ENCODE data around the gene DPP8. TPM values are rescaled to one million over a fixed set of nuclear protein-coding genes. Genes with fewer than 3 reads are reported as not detected.
A peak's percentile ranks its signal among the peaks of the same experiment; 100 is the strongest.

DPP8 gene
- total RNA-seq, 5 donors from 2014 or later (not counting 1 experiment from before 2014, with no cell fraction given), result 43.9 to 56.5 (median 49.9) TPM

- Histone ChIP-seq H3K27ac (ENCODE audit: low read length) (no peak overlapping the region), H3K27me3 (replicated peaks in 1 of 2; ENCODE audit: control insufficient read depth in 2 of 2, extremely low read depth in 1 of 2, insufficient read depth in 2 of 2, low read length in 1 of 2) (no peaks in the 10 kb centered on the region), H3K9me3 (no peaks in the 10 kb centered on the region), H3K4me1 (ENCODE audit: control insufficient read depth in 1 of 2, extremely low read depth in 1 of 2, insufficient read depth in 2 of 2, low read length in 2 of 2) (peaks cover 4 to 19% of the 10 kb centered on the region in 2 experiments), H3K4me3 (ENCODE audit: control insufficient read depth in 1 of 2, extremely low read depth in 1 of 2, low read length in 1 of 2) (no peak overlapping the region), H3K36me3 (ENCODE audit: control insufficient read depth in 2 of 2, extremely low read depth in 1 of 2, insufficient read depth in 1 of 2, low read length in 1 of 2) (no peaks in the 10 kb centered on the region)
- CTCF ChIA-PET, result interaction anchor here in 1 of 2 donors (0.9 kb wide), 1 partner anchor 12 kb away, joined by 3 read pairs; no protein-coding TSS in a partner anchor
- POLR2A ChIA-PET, result interaction anchor here in 1 of 2 donors (0.5 kb wide), 1 partner anchor 398 kb away, joined by 6 read pairs; no protein-coding TSS in a partner anchor
- DNase-seq (no peak), ATAC-seq (replicated peaks in 1 of 4) (no peak)
- WGBS (ENCODE audit: insufficient coverage), result 95% methylated on average over 13 of the region's 20 CpGs
- Mint-ChIP-seq H3K4me1 (peaks cover 27 to 31% (median 30%) of the 10 kb centered on the region in 3 donors), H3K4me3 (no peak overlapping the region), H3K9me3 (no peaks in the 10 kb centered on the region), H3K27me3 (no peaks in the 10 kb centered on the region), H3K36me3 (peaks cover 2% of the 10 kb centered on the region), H3K27ac (peak overlapping the region in 1 of 2 donors; percentile 1)
These were observed 11.1 kb upstream of the DPP8 start for GRCh38 chr15:65528461-65529060.

GRCh38 chr15:65525622-65526021 is 8.1 kb upstream of the DPP8 start:
- H3K4me1 ChIP-seq (ENCODE audit: control insufficient read depth in 1 of 2, extremely low read depth in 1 of 2, insufficient read depth in 2 of 2, low read length in 2 of 2), result peaks cover 0 to 7% of the 10 kb centered on the region in 2 experiments
- peaks cover 7% of the 10 kb centered on the region in 3 donors for H3K4me1 Mint-ChIP-seq
- ChIA-PET POLR2A (interaction anchor here in 1 of 2 donors (0.6 kb wide), 1 partner anchor 223 kb away, joined by 3 read pairs; no protein-coding TSS in a partner anchor), CTCF (no interaction called here)
- no peaks in the 10 kb centered on the region for H3K9me3 ChIP-seq
- H3K36me3 ChIP-seq (ENCODE audit: control insufficient read depth in 2 of 2, extremely low read depth in 1 of 2, insufficient read depth in 1 of 2, low read length in 1 of 2), result no peaks in the 10 kb centered on the region
- no peak overlapping the region for H3K4me3 Mint-ChIP-seq
- WGBS (ENCODE audit: insufficient coverage), result 100% methylated on average over 1 of the region's 1 CpG
- no peak overlapping the region for H3K4me3 ChIP-seq (ENCODE audit: control insufficient read depth in 1 of 2, extremely low read depth in 1 of 2, low read length in 1 of 2)
- H3K36me3 Mint-ChIP-seq, result no peaks in the 10 kb centered on the region
- DNase-seq (no peak), ATAC-seq (replicated peaks in 1 of 4) (no peak)
- H3K27me3 ChIP-seq (replicated peaks in 1 of 2; ENCODE audit: control insufficient read depth in 2 of 2, extremely low read depth in 1 of 2, insufficient read depth in 2 of 2, low read length in 1 of 2), result peaks cover 0 to 3% of the 10 kb centered on the region in 2 experiments
- no peak overlapping the region for H3K27ac ChIP-seq (ENCODE audit: low read length)
- H3K9me3 Mint-ChIP-seq, result no peaks in the 10 kb centered on the region
- H3K27me3 Mint-ChIP-seq, result no peaks in the 10 kb centered on the region
- no peak overlapping the region for H3K27ac Mint-ChIP-seq

DNA sequence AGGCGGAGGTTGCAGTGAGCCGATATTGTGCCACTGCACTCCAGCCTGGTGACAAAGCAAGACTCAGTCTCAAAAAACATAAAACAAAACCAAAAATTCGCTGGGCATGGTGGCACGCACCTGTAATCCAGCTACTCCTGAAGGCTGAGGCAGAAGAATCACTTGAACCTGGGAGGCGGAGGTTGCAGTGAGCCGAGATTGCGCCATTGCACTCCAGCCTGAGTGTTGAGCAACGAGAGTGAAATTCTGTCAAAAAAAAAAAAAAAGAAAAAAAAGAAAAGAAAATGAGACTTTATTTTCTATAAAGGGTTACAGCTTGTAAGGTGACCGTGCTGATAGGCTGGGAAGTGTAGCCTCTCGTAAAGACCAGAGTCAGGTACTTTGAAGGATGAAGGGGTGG is 6.7 kb upstream of the DPP8 start:
- Mint-ChIP-seq H3K9me3 (no peaks in the 10 kb centered on the region), H3K36me3 (no peaks in the 10 kb centered on the region), H3K27ac (no peak overlapping the region), H3K4me3 (no peak overlapping the region), H3K4me1 (no peaks in the 10 kb centered on the region), H3K27me3 (no peaks in the 10 kb centered on the region)
- Histone ChIP-seq H3K27ac (ENCODE audit: low read length) (no peak overlapping the region), H3K4me1 (ENCODE audit: control insufficient read depth in 1 of 2, extremely low read depth in 1 of 2, insufficient read depth in 2 of 2, low read length in 2 of 2) (no peaks in the 10 kb centered on the region), H3K36me3 (ENCODE audit: control insufficient read depth in 2 of 2, extremely low read depth in 1 of 2, insufficient read depth in 1 of 2, low read length in 1 of 2) (no peaks in the 10 kb centered on the region), H3K9me3 (no peaks in the 10 kb centered on the region), H3K4me3 (ENCODE audit: control insufficient read depth in 1 of 2, extremely low read depth in 1 of 2, low read length in 1 of 2) (no peak overlapping the region), H3K27me3 (replicated peaks in 1 of 2; ENCODE audit: control insufficient read depth in 2 of 2, extremely low read depth in 1 of 2, insufficient read depth in 2 of 2, low read length in 1 of 2) (peaks cover 0 to 3% of the 10 kb centered on the region in 2 experiments)
- ATAC-seq (replicated peaks in 1 of 4), result no peak
- CTCF ChIA-PET, result no interaction called here
- 86% methylated on average over 7 of the region's 10 CpGs for WGBS (ENCODE audit: insufficient coverage)
- no peak for DNase-seq
- POLR2A ChIA-PET, result interaction anchor here in 1 of 2 donors (0.6 kb wide), 1 partner anchor 43 kb away, joined by 3 read pairs; no protein-coding TSS in a partner anchor

- Mint-ChIP-seq H3K36me3 (no peaks in the 10 kb centered on the region), H3K4me3 (no peak overlapping the region), H3K4me1 (peaks cover 10 to 12% (median 11%) of the 10 kb centered on the region in 3 donors), H3K27me3 (no peaks in the 10 kb centered on the region), H3K27ac (no peak overlapping the region), H3K9me3 (no peaks in the 10 kb centered on the region)
- ATAC-seq (replicated peaks in 1 of 4) (no peak), DNase-seq (no peak)
- Histone ChIP-seq H3K9me3 (no peaks in the 10 kb centered on the region), H3K27me3 (replicated peaks in 1 of 2; ENCODE audit: control insufficient read depth in 2 of 2, extremely low read depth in 1 of 2, insufficient read depth in 2 of 2, low read length in 1 of 2) (peaks cover 0 to 3% of the 10 kb centered on the region in 2 experiments), H3K27ac (ENCODE audit: low read length) (no peak overlapping the region), H3K4me1 (ENCODE audit: control insufficient read depth in 1 of 2, extremely low read depth in 1 of 2, insufficient read depth in 2 of 2, low read length in 2 of 2) (peaks cover 6 to 13% of the 10 kb centered on the region in 2 experiments), H3K36me3 (ENCODE audit: control insufficient read depth in 2 of 2, extremely low read depth in 1 of 2, insufficient read depth in 1 of 2, low read length in 1 of 2) (no peaks in the 10 kb centered on the region), H3K4me3 (ENCODE audit: control insufficient read depth in 1 of 2, extremely low read depth in 1 of 2, low read length in 1 of 2) (no peak overlapping the region)
- POLR2A ChIA-PET, result no interaction called here
- 100% methylated on average over 2 of the region's 7 CpGs for WGBS (ENCODE audit: insufficient coverage)
- CTCF ChIA-PET, result no interaction called here
These were observed 3.9 kb upstream of the DPP8 start for GRCh38 chr15:65521350-65521749.

GRCh38 chr15:65518633-65519285 is 1.3 kb upstream of the DPP8 start:
- ChIA-PET CTCF (interaction anchor here in 1 of 2 donors (0.6 to 0.8 kb wide), 6 partner anchors 12 to 769 kb away, joined by 3 to 5 read pairs (median 3); no protein-coding TSS in a partner anchor), POLR2A (interaction anchor here (0.6 to 1.2 kb wide), 5 partner anchors 11 to 273 kb away, joined by 3 to 8 read pairs (median 6); partner anchors contain the start of gene HACD3 (in 1 of the 2))
- ATAC-seq (replicated peaks in 1 of 4) (no peak), DNase-seq (no peak)
- no peaks in the 10 kb centered on the region for H3K27me3 Mint-ChIP-seq
- Histone ChIP-seq H3K27ac (ENCODE audit: low read length) (no peak overlapping the region), H3K27me3 (replicated peaks in 1 of 2; ENCODE audit: control insufficient read depth in 2 of 2, extremely low read depth in 1 of 2, insufficient read depth in 2 of 2, low read length in 1 of 2) (peaks cover 0 to 3% of the 10 kb centered on the region in 2 experiments), H3K36me3 (ENCODE audit: control insufficient read depth in 2 of 2, extremely low read depth in 1 of 2, insufficient read depth in 1 of 2, low read length in 1 of 2) (peaks cover 0 to 13% of the 10 kb centered on the region in 2 donors), H3K9me3 (no peaks in the 10 kb centered on the region), H3K4me1 (ENCODE audit: control insufficient read depth in 1 of 2, extremely low read depth in 1 of 2, insufficient read depth in 2 of 2, low read length in 2 of 2) (peaks cover 13 to 24% of the 10 kb centered on the region in 2 experiments), H3K4me3 (ENCODE audit: control insufficient read depth in 1 of 2, extremely low read depth in 1 of 2, low read length in 1 of 2) (no peak overlapping the region)
- H3K4me1 Mint-ChIP-seq, result peaks cover 26 to 36% (median 32%) of the 10 kb centered on the region in 3 donors
- no CpG with 5 or more reads among the region's 4 CpGs for WGBS (ENCODE audit: insufficient coverage)
- peaks cover 3% of the 10 kb centered on the region for H3K36me3 Mint-ChIP-seq
- H3K27ac Mint-ChIP-seq, result no peak overlapping the region
- no peaks in the 10 kb centered on the region for H3K9me3 Mint-ChIP-seq
- no peak overlapping the region for H3K4me3 Mint-ChIP-seq

DNA sequence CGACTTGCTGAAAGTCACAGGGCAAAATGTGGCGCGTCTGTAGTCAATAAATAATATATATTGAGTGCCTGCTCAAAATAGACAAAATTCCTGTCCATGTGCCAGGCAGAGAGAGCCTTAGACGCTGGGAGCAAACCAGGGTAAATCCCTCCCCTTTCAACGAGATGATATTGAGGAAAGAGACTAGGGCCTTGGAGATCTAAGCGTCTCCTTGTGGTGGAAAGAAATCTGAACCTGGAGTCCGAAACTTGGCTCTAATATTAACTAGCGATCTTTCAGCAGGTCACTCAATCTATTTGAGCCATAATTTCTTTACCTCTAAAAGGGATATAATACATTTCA is 348 bp upstream of the DPP8 start:
- ATAC-seq (replicated peaks in 1 of 4) (no peak), DNase-seq (no peak)
- H3K27me3 Mint-ChIP-seq, result no peaks in the 10 kb centered on the region
- WGBS (ENCODE audit: insufficient coverage), result 40% methylated on average over 3 of the region's 8 CpGs
- peaks cover 0 to 3% of the 10 kb centered on the region in 2 experiments for H3K27me3 ChIP-seq (replicated peaks in 1 of 2; ENCODE audit: control insufficient read depth in 2 of 2, extremely low read depth in 1 of 2, insufficient read depth in 2 of 2, low read length in 1 of 2)
- H3K9me3 ChIP-seq, result no peaks in the 10 kb centered on the region
- peak overlapping the region in 1 of 2 donors; percentile 95 for H3K4me3 ChIP-seq (ENCODE audit: control insufficient read depth in 1 of 2, extremely low read depth in 1 of 2, low read length in 1 of 2)
- ChIA-PET CTCF (interaction anchor here (0.7 kb wide), 3 partner anchors 11 to 131 kb away, joined by 3 to 5 read pairs (median 5); no protein-coding TSS in a partner anchor), POLR2A (interaction anchor here in 1 of 2 donors (1.2 kb wide), 1 partner anchor 12 kb away, joined by 3 read pairs; the partner anchor contains the start of gene HACD3)
- H3K4me3 Mint-ChIP-seq, result peak overlapping the region; percentile 91
- peaks cover 35 to 45% (median 41%) of the 10 kb centered on the region in 3 donors for H3K4me1 Mint-ChIP-seq
- H3K27ac ChIP-seq (ENCODE audit: low read length), result peak overlapping the region; percentile 82
- H3K4me1 ChIP-seq (ENCODE audit: control insufficient read depth in 1 of 2, extremely low read depth in 1 of 2, insufficient read depth in 2 of 2, low read length in 2 of 2), result peaks cover 13 to 28% of the 10 kb centered on the region in 2 experiments
- H3K9me3 Mint-ChIP-seq, result no peaks in the 10 kb centered on the region
- peak overlapping the region; percentile 86 to 89 for H3K27ac Mint-ChIP-seq
- peaks cover 0 to 13% of the 10 kb centered on the region in 2 donors for H3K36me3 ChIP-seq (ENCODE audit: control insufficient read depth in 2 of 2, extremely low read depth in 1 of 2, insufficient read depth in 1 of 2, low read length in 1 of 2)
- H3K36me3 Mint-ChIP-seq, result peaks cover 7% of the 10 kb centered on the region

Data from T-cell (primary cell).